NB4 (cell line): ENCODE results near the gene PLK2.

Experiments
- CTCF ChIP-seq: IDR thresholded peaks from one replicate; pipeline ENCODE4 v1.5.1; 2012; ENCODE audit warnings: low read depth, low read length
- MAX ChIP-seq: IDR thresholded peaks from 2 replicates; pipeline ENCODE4 v1.6.1; 2011; ENCODE audit warnings: low read depth, low read length
- POLR2A ChIP-seq: IDR thresholded peaks from 2 replicates; pipeline ENCODE4 v1.6.1; 2011; ENCODE audit warnings: mild to moderate bottlenecking; ENCODE audit not compliant: insufficient read length; ENCODE audit errors: extremely low read depth

GRCh38 chr5:58490402-58491050, 30.6 kb upstream of the PLK2 start:
- TF ChIP-seq MAX (no peak; the same call in 1 of the 2 replicates), CTCF (no peak), POLR2A (no peak)
